Pancreas (tissue), 10 donors: ENCODE results near the gene CHRNB1. TPM values are rescaled to one million over a fixed set of nuclear protein-coding genes. Genes with fewer than 3 reads are reported as not detected.
"Not testable (repeated sequence)": the region's sequence is repeated elsewhere in the genome, so short reads cannot be mapped to it uniquely, and the experiment has no call there.

ENCODE experiments used
- ATAC-seq, 4 donors: fragments of 200-7000 bp; cut with Tn5 transposase; one replicate each; pipeline versions ENCODE4 v1.8.0 to v1.9.1; 2020; ENCODE audit warnings: mild to moderate bottlenecking in 4 of 4, moderate library complexity in 4 of 4
- DNase-seq, 6 donors: peaks; one replicate each; pipeline ENCODE4 v3.0.0-alpha.2; 2020
- FAIRE-seq: peaks from 2 replicates; lab custom pipeline; 2012; peaks lifted over from hg19 to GRCh38; lab: Jason Lieb, UNC
- H3K27ac ChIP-seq, 4 donors: fragments of 200-600 bp; sonication (generic); 1 replicate in 3 of 4; 2 replicates in 1 of 4; pipeline versions ENCODE4 v1.5.0 to v1.8.0; 2020
- H3K27me3 ChIP-seq, 4 donors: fragments of 200-600 bp; one replicate each; pipeline ENCODE4 v1.8.0; 2021
- H3K36me3 ChIP-seq, 3 donors: fragments of 200-600 bp; sonication (generic) in 1 of 3; one replicate each; pipeline versions ENCODE4 v1.5.0 to v1.8.0; 2020 to 2021
- H3K4me1 ChIP-seq, 3 donors: fragments of 200-600 bp; one replicate each; pipeline ENCODE4 v1.8.0; 2021
- H3K4me3 ChIP-seq, 4 donors: fragments of 200-600 bp; sonication (generic) in 2 of 4; one replicate each; pipeline versions ENCODE4 v1.5.0 to v1.8.0; 2020 to 2021
- H3K9me3 ChIP-seq, 4 donors: fragments of 200-600 bp; one replicate each; pipeline ENCODE4 v1.8.0; 2021
- WGBS, 2 donors: extraction: QIAGEN DNeasy Blood & Tissue Kit; methylation state at CpG; one replicate each; pipeline ENCODE4 v1.1.7; 2013; 5-methylcytosine and 5-hydroxymethylcytosine counted together
- intact Hi-C, 3 donors: fragments of 100-400 bp; cut with DNase I; formaldehyde crosslinking; loops; one replicate each; pipeline versions ENCODE4 v1.11.1 to v1.14.2; 2022
- polyA plus RNA-seq, 2 donors: library from polyadenylated mRNA; stranded (reverse); fragments of 200-250 nt; gene quantifications; one replicate each; pipeline ENCODE4 v1.2.3, GENCODE V29; 2013
- total RNA-seq, 6 donors: library from RNA; stranded (reverse); fragmentation: NEBNext Ultra II Directional in 4 of 6; extraction: Animal tissue kit (Norgen Biotek cat#: 25700) in 4 of 6; gene quantifications; one replicate each; pipeline versions ENCODE4 v1.2.1 to v1.2.4, GENCODE V29; 2021 to 2023
- TF ChIP-seq, protein P1 (sequence below), 4 donors: fragments of 200-600 bp; sonication (generic) in 3 of 4; IDR thresholded peaks; one replicate each; pipeline versions ENCODE4 v1.5.0 to v1.8.0; 2021; ENCODE audit warnings: antibody characterized with exemption in 4 of 4
- donor health status: healthy with polysubstance abuse.
- donor health status: DM: no; HTN: no; CAD: no; lungs with moderate emphysema.
- donor health status: DM: no; HTN: no; CAD: no.
- donor health status: control.
- donor health status: control.
- donor health status: Bipolar disorder and iron deficiency.
- donor health status: DM: yes; HTN: yes; CAD: no.
- donor health status: DM: no; HTN: no; CAD: no.
- donor health status: DM: no; HTN: no; CAD: no.
- donor health status: DM: yes; HTN: yes; CAD: no.

Gene CHRNB1
- total and polyA plus RNA-seq, 8 donors = 7.5 to 15.0 (median 9.7) TPM

DNA sequence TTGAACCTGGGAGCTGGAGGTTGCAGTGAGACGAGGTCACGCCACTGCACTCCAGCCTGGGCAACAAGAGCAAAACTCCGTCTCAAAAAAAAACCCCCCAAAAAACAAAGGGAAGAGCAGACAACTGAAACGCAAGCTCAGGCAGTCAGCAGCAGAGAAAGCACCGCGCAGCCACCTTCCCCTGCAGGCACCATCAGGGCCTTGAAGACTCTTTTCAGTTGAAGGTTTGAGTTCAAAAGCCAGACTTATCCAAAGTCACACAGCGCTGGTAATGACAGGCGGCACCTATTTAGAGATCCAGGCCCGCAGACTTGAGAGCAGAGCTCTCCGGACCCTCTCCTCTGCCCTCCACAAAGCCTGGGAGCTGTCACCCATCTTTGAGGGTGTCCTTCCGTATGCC, 23.4 kb downstream of the CHRNB1 start:
- intact Hi-C loops = no loop called here
- no peaks in the 10 kb centered on the region for H3K9me3 ChIP-seq
- 90 to 96% methylated on average over 11 of the region's 11 CpGs for WGBS, 2 donors
- ATAC-seq (no peak), DNase-seq (no peak), FAIRE-seq (no peak)
- peaks cover 0 to 13% (median 0%) of the 10 kb centered on the region in 3 donors for H3K36me3 ChIP-seq
- H3K27me3 ChIP-seq = no peaks in the 10 kb centered on the region
- peaks cover 19 to 26% (median 23%) of the 10 kb centered on the region in 3 donors for H3K4me1 ChIP-seq
- TF ChIP-seq, protein P1, sequence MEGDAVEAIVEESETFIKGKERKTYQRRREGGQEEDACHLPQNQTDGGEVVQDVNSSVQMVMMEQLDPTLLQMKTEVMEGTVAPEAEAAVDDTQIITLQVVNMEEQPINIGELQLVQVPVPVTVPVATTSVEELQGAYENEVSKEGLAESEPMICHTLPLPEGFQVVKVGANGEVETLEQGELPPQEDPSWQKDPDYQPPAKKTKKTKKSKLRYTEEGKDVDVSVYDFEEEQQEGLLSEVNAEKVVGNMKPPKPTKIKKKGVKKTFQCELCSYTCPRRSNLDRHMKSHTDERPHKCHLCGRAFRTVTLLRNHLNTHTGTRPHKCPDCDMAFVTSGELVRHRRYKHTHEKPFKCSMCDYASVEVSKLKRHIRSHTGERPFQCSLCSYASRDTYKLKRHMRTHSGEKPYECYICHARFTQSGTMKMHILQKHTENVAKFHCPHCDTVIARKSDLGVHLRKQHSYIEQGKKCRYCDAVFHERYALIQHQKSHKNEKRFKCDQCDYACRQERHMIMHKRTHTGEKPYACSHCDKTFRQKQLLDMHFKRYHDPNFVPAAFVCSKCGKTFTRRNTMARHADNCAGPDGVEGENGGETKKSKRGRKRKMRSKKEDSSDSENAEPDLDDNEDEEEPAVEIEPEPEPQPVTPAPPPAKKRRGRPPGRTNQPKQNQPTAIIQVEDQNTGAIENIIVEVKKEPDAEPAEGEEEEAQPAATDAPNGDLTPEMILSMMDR (IDR thresholded peaks at IDR 0.05) = no peak
- H3K4me3 ChIP-seq = no peak overlapping the region
- no peak overlapping the region for H3K27ac ChIP-seq

DNA sequence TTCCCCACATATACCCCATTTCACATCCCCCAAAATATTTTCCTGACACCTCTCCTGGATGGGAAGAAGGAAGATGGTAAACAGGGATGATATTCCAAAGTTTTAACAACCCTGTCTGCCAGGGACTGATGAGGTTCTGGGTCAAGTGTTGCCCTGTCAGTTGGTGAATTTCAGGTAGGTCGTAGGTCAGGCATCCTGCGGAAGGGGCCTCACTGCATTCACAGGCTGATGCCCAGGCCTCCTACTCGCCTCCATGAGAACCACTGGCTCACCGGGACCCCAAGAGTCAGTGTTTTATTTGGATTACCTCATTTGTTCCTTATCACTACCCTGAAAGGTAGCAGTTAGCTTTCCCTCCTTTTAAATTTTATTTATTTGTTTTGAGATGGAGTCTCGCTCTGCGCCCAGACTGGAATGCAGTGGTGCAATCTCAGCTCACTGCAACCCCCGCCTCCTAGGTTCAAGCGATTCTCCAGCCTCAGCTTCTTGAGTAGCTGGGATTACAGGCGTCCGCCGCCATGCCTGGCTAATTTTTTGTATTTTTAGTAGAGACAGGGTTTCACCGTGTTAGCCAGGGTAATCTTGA, 24.0 kb downstream of the CHRNB1 start:
- Histone ChIP-seq H3K27me3 (no peaks in the 10 kb centered on the region), H3K9me3 (no peaks in the 10 kb centered on the region), H3K27ac (no peak overlapping the region), H3K4me1 (peaks cover 19 to 26% (median 23%) of the 10 kb centered on the region in 3 donors), H3K36me3 (peaks cover 0 to 7% (median 0%) of the 10 kb centered on the region in 3 donors), H3K4me3 (no peak overlapping the region)
- TF ChIP-seq, protein P1 (IDR thresholded peaks at IDR 0.05) = no peak
- DNase-seq = no peak
- intact Hi-C loops = no loop called here
- 76 to 77% methylated on average over 12 of the region's 12 CpGs for WGBS, 2 donors
- no peak for ATAC-seq
- FAIRE-seq = no peak

DNA sequence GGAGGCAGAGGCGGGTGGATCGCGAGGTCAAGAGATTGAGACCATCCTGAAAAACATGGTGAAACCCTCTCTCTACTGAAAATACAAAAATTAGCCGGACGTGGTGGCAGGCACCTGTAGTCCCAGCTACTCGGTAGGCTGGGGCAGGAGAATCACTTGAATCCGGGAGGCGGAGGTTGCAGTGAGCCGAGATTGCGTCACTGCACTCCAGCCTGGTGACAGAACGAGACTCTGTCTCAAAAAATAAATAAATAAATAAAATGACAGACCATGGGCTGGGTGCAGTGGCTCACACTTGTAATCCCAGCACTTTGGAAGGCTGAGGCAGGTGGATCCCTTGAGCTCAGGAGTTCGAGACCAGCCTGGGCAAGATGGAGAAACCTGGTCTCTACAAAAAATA, 25.0 kb downstream of the CHRNB1 start:
- 96 to 97% methylated on average over 12 of the region's 12 CpGs for WGBS, 2 donors
- FAIRE-seq, intact Hi-C loops, DNase-seq, ATAC-seq, H3K4me3 ChIP-seq, H3K9me3 ChIP-seq, H3K36me3 ChIP-seq, H3K27me3 ChIP-seq: not testable (repeated sequence)
- Histone ChIP-seq H3K4me1 (peaks cover 19 to 26% (median 23%) of the 10 kb centered on the region in 3 donors), H3K27ac (peak overlapping the region in 3 of 4 donors; percentile 20 to 85 (median 82))

DNA sequence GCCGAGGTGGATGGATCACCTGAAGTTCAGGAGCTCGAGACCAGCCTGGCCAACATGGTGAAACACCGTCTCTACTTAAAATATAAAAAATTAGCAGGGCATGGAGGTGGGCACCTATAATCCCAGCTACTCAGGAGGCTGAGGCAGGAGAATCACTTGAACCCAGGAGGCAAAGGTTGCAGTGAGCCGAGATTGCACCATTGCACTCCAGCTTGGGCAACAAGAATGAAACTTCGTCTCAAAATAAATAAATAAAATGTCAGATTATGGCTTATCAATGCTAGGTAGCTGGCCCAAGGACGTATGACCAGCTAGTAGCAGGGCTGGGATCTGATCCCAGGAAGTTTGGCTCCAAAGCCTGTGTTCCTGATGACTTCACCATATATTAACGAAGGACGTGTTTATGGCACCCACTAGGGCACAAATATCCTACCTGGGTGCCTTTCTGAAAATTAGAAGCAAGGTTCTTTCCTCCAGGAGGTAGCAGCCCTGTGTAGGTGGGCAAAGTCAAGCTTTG, 25.7 kb downstream of the CHRNB1 start:
- whole genome bisulfite sequencing, 2 donors = 35 to 41% methylated on average over 8 of the region's 8 CpGs
- FAIRE-seq, intact Hi-C loops, H3K9me3 ChIP-seq, H3K4me3 ChIP-seq, H3K27me3 ChIP-seq, H3K36me3 ChIP-seq: not testable (repeated sequence)
- peaks cover 19 to 29% (median 23%) of the 10 kb centered on the region in 3 donors for H3K4me1 ChIP-seq
- DNase-seq (peak in 4 of 6 donors; percentile 64 to 81 (median 72)), ATAC-seq (peak; percentile 84 to 93 (median 90))
- H3K27ac ChIP-seq = peak overlapping the region; percentile 67 to 85 (median 76)

DNA sequence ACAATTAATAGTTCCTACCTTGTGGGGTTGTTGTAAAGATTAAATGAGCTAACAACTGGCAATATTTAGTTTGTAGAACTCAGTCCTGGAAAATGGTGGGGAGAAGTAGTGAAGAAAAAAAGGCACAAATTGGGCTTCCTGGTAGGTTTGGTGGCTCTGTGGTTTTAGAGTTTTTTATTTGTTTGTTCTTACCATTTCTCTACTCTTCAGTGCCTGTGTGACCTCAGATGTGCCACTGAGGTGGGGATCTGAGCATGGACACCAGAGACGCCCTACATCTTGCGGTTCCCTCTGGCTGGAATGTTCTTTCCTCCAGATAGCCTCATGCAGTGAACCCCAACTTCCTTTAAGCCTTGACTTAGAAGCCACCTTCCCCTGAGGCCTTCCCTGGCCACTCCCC, 26.9 kb downstream of the CHRNB1 start:
- ATAC-seq (no peak), DNase-seq (no peak), FAIRE-seq (no peak)
- TF ChIP-seq, protein P1 (IDR thresholded peaks at IDR 0.05) = no peak
- Histone ChIP-seq H3K9me3 (no peaks in the 10 kb centered on the region), H3K4me1 (peaks cover 19 to 40% (median 26%) of the 10 kb centered on the region in 3 donors), H3K27me3 (no peaks in the 10 kb centered on the region), H3K36me3 (no peaks in the 10 kb centered on the region), H3K4me3 (no peak overlapping the region), H3K27ac (peak overlapping the region; percentile 67 to 85 (median 76))
- intact Hi-C loops = no loop called here
- 85 to 94% methylated on average over 2 of the region's 2 CpGs for WGBS, 2 donors

DNA sequence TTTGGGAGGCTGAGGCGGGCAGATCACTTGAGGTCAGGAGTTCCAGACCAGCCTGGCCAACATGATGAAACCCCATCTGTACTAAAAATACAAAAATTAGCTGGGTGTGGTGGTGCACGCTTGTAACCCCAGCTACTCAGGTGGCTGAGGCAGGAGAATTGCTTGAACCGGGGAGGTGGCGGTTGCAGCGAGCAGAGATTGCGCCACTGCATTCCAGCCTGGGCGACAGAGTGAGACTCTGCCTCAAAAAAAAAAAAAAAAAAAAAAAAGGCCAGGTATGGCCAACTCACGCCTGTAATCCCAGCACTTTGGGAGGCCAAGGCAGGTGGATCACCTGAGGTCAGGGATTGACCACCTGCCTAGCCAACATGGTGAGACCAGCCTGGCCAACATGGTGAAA, 29.9 kb downstream of the CHRNB1 start:
- DNase-seq, H3K36me3 ChIP-seq, H3K9me3 ChIP-seq, H3K27ac ChIP-seq, H3K27me3 ChIP-seq, H3K4me3 ChIP-seq, ATAC-seq, FAIRE-seq: not testable (repeated sequence)
- WGBS, 2 donors = 72 to 87% methylated on average over 8 of the region's 8 CpGs
- H3K4me1 ChIP-seq = peaks cover 18 to 39% (median 29%) of the 10 kb centered on the region in 3 donors
- intact Hi-C loops = loop anchor here in 2 of 3 donors (5.0 kb wide), 1 partner anchor 32 kb away; no protein-coding TSS in a partner anchor
